H9 (cell line): ENCODE data around the gene CHST8. TPM values are rescaled to one million over a fixed set of nuclear protein-coding genes. Genes with fewer than 3 reads are reported as not detected.

Source experiments
- DNase-seq: peaks from one replicate; pipeline ENCODE4 v3.0.0-alpha.2; 2017
- H2AFZ ChIP-seq: one replicate; pipeline ENCODE4 v1.6.1; 2013; ENCODE audit warnings: mild to moderate bottlenecking, low read length, control low read depth, moderate library complexity
- H2AK5ac ChIP-seq: 2 replicates; pipeline ENCODE4 v1.6.1; 2013; ENCODE audit warnings: low read length, control low read depth, mixed read lengths; ENCODE audit not compliant: insufficient read length
- H2BK120ac ChIP-seq: one replicate; pipeline ENCODE4 v1.6.1; 2013; ENCODE audit warnings: low read depth, mild to moderate bottlenecking, low read length, control low read depth, inconsistent platforms; ENCODE audit not compliant: poor library complexity, severe bottlenecking
- H2BK12ac ChIP-seq: 2 replicates; pipeline ENCODE4 v1.6.1; 2013; ENCODE audit warnings: low read length, control low read depth, mixed read lengths, low read depth; ENCODE audit not compliant: insufficient read length
- H2BK15ac ChIP-seq: 2 replicates; pipeline ENCODE4 v1.6.1; 2013; ENCODE audit warnings: low read depth, low read length, control low read depth
- H2BK20ac ChIP-seq: one replicate; pipeline ENCODE4 v1.6.1; 2013; ENCODE audit warnings: low read depth, mild to moderate bottlenecking, low read length, control low read depth, inconsistent platforms; ENCODE audit not compliant: poor library complexity, severe bottlenecking
- H2BK5ac ChIP-seq: 2 replicates; pipeline ENCODE4 v1.6.1; 2013; ENCODE audit warnings: low read length, control low read depth, mixed read lengths; ENCODE audit not compliant: insufficient read length
- H3K14ac ChIP-seq: 2 replicates; pipeline ENCODE4 v1.6.1; 2013; ENCODE audit warnings: low read length, control low read depth; ENCODE audit not compliant: insufficient read depth
- H3K18ac ChIP-seq: 2 replicates; pipeline ENCODE4 v1.6.1; 2013; ENCODE audit warnings: low read depth, mild to moderate bottlenecking, mixed read lengths, low read length, control low read depth; ENCODE audit not compliant: insufficient read length
- H3K23ac ChIP-seq: 2 replicates; pipeline ENCODE4 v1.6.1; 2013; ENCODE audit warnings: low read length, control low read depth, mixed read lengths, low read depth; ENCODE audit not compliant: insufficient read length
- H3K23me2 ChIP-seq: 2 replicates; pipeline ENCODE4 v1.6.1; 2013; ENCODE audit warnings: low read depth, mild to moderate bottlenecking, mixed read lengths, low read length, control low read depth; ENCODE audit not compliant: insufficient read length, poor library complexity, severe bottlenecking
- H3K27ac ChIP-seq: 2 replicates; pipeline ENCODE4 v1.5.1; 2013; ENCODE audit warnings: low read length, control low read depth, mixed read lengths, low read depth; ENCODE audit not compliant: insufficient read length
- H3K27me3 ChIP-seq: 2 replicates; pipeline ENCODE4 v1.6.1; 2013; ENCODE audit warnings: low read length, control low read depth, inconsistent platforms; ENCODE audit not compliant: insufficient read depth
- H3K4ac ChIP-seq: 2 replicates; pipeline ENCODE4 v1.6.1; 2013; ENCODE audit warnings: low read depth, mild to moderate bottlenecking, control low read depth, inconsistent platforms, low read length, moderate library complexity
- H3K4me1 ChIP-seq: 2 replicates; pipeline ENCODE4 v1.6.1; 2013; ENCODE audit warnings: low read length, control low read depth, inconsistent platforms; ENCODE audit not compliant: insufficient read depth
- H3K4me2 ChIP-seq: 2 replicates; pipeline ENCODE4 v1.6.1; 2013; ENCODE audit warnings: low read length, control low read depth, mixed read lengths; ENCODE audit not compliant: insufficient read length, insufficient read depth
- H3K56ac ChIP-seq: 2 replicates; pipeline ENCODE4 v1.6.1; 2013; ENCODE audit warnings: low read depth, mild to moderate bottlenecking, mixed read lengths, low read length, control low read depth; ENCODE audit not compliant: insufficient read length
- H3K79me1 ChIP-seq: 2 replicates; pipeline ENCODE4 v1.6.1; 2013; ENCODE audit warnings: low read depth, mild to moderate bottlenecking, moderate library complexity, low read length, control low read depth, inconsistent platforms; ENCODE audit not compliant: insufficient read depth, poor library complexity, severe bottlenecking
- H3K79me2 ChIP-seq: 2 replicates; pipeline ENCODE4 v1.6.1; 2013; ENCODE audit warnings: low read length, control low read depth, inconsistent platforms; ENCODE audit not compliant: insufficient read depth
- H3K9ac ChIP-seq: 2 replicates; pipeline ENCODE4 v1.6.1; 2013; ENCODE audit warnings: low read length, control low read depth, mixed read lengths; ENCODE audit not compliant: insufficient read length; ENCODE audit errors: extremely low read depth
- H3K9me3 ChIP-seq: one replicate; pipeline ENCODE4 v1.6.1; 2013; ENCODE audit warnings: low read depth, low read length, inconsistent platforms; ENCODE audit not compliant: control insufficient read depth
- H3T11ph ChIP-seq: one replicate; pipeline ENCODE4 v1.6.1; 2013; ENCODE audit warnings: mild to moderate bottlenecking, low read length, control low read depth, inconsistent platforms
- H4K20me1 ChIP-seq: one replicate; pipeline ENCODE4 v1.6.1; 2013; ENCODE audit not compliant: control insufficient read depth, insufficient read length, insufficient read depth
- H4K5ac ChIP-seq: 2 replicates; pipeline ENCODE4 v1.6.1; 2013; ENCODE audit warnings: low read depth, mild to moderate bottlenecking, mixed read lengths, low read length, control low read depth; ENCODE audit not compliant: insufficient read length
- H4K8ac ChIP-seq: replicated peaks from 2 replicates; pipeline ENCODE4 v1.6.1; 2013; ENCODE audit warnings: low read length, control low read depth, mixed read lengths, low read depth; ENCODE audit not compliant: insufficient read length
- H4K91ac ChIP-seq: 2 replicates; pipeline ENCODE4 v1.6.1; 2013; ENCODE audit warnings: low read depth, mild to moderate bottlenecking, moderate library complexity, mixed read lengths, low read length, control low read depth; ENCODE audit not compliant: insufficient read length
- H3K27ac Mint-ChIP-seq, 3 experiments: 2 replicates in 2 of 3; 3 replicates in 1 of 3; pipeline ENCODE4 v1.8.0; 2020 to 2021; ENCODE audit warnings: mixed read lengths in 3 of 3, mild to moderate bottlenecking in 1 of 3, moderate library complexity in 1 of 3
- H3K27me3 Mint-ChIP-seq: 2 replicates; pipeline ENCODE4 v1.8.0; 2021; ENCODE audit warnings: low read depth, mild to moderate bottlenecking, moderate library complexity, mixed read lengths
- H3K36me3 Mint-ChIP-seq, 3 experiments: 2 replicates in 2 of 3; 3 replicates in 1 of 3; pipeline ENCODE4 v1.8.0; 2020 to 2021; ENCODE audit warnings: low read depth in 3 of 3, mixed read lengths in 3 of 3; ENCODE audit not compliant: insufficient read depth in 1 of 3
- H3K4me1 Mint-ChIP-seq, 2 experiments: 2 replicates each; pipeline ENCODE4 v1.8.0; 2020; ENCODE audit warnings: mixed read lengths in 2 of 2
- H3K4me3 Mint-ChIP-seq, 2 experiments: 2 replicates in 1 of 2; 3 replicates in 1 of 2; pipeline ENCODE4 v1.8.0; 2020 to 2021; ENCODE audit warnings: mild to moderate bottlenecking in 2 of 2, mixed read lengths in 2 of 2, moderate library complexity in 1 of 2
- H3K9me3 Mint-ChIP-seq, 2 experiments: 2 replicates in 1 of 2; 3 replicates in 1 of 2; pipeline ENCODE4 v1.8.0; 2020; ENCODE audit warnings: mild to moderate bottlenecking in 2 of 2, mixed read lengths in 2 of 2, moderate library complexity in 1 of 2
- CTCF ChIP-seq: fragments of 200-600 bp; sonication (generic); conservative IDR thresholded peaks from 3 replicates; pipeline ENCODE4 v1.8.0; 2021; ENCODE audit warnings: antibody characterized with exemption, mild to moderate bottlenecking
- WGBS: extraction: QIAGEN DNeasy Blood & Tissue Kit; methylation state at CpG from one replicate; pipeline ENCODE4 v1.1.7; 2013; ENCODE audit warnings: missing lambda C conversion rate, low lambda C conversion rate, mixed read lengths; ENCODE audit not compliant: insufficient read length; ENCODE audit errors: extremely low coverage; 5-methylcytosine and 5-hydroxymethylcytosine counted together
- total RNA-seq: library from RNA; stranded (reverse); gene quantifications from 2 replicates; pipeline ENCODE4 v1.2.1, GENCODE V29; 2021

The CHST8 gene
- total RNA-seq, 1 experiment from 2014 or later: 5.1 TPM

- H3K27ac Mint-ChIP-seq: peak overlapping the region in 2 of 3 experiments; percentile 2 to 44; a peak in 3 of 7 replicates
Observed at GRCh38 chr19:33805840-33806433, 184.2 kb downstream of the CHST8 start.

More at GRCh38 chr19:33805840-33806433, 184.2 kb downstream of the CHST8 start:
- no peaks in the 10 kb centered on the region for H3K27me3 Mint-ChIP-seq
- Histone ChIP-seq H3K4ac (no peak overlapping the region), H4K20me1 (peaks cover 2% of the 10 kb centered on the region), H2BK15ac (no peak overlapping the region), H3K4me2 (no peak overlapping the region), H4K5ac (no peak overlapping the region), H3K14ac (no peak overlapping the region), H2BK5ac (no peak overlapping the region), H3K9ac (no peak overlapping the region), H3K27me3 (no peaks in the 10 kb centered on the region), H2AFZ (no peak overlapping the region), H3K4me1 (no peaks in the 10 kb centered on the region), H3K23me2 (no peaks in the 10 kb centered on the region), H4K91ac (no peak overlapping the region), H2AK5ac (no peak overlapping the region), H3K18ac (no peak overlapping the region), H3K79me2 (no peaks in the 10 kb centered on the region), H3K79me1 (no peaks in the 10 kb centered on the region), H3K9me3 (no peaks in the 10 kb centered on the region), H2BK20ac (no peak overlapping the region), H3K56ac (no peak overlapping the region), H2BK120ac (no peak overlapping the region), H3T11ph (no peak overlapping the region), H3K23ac (no peak overlapping the region), H4K8ac (no peak overlapping the region), H3K27ac (no peak overlapping the region), H2BK12ac (no peak overlapping the region)
- no peak overlapping the region for H3K4me3 Mint-ChIP-seq
- H3K36me3 Mint-ChIP-seq: peaks cover 29 to 88% (median 72%) of the 10 kb centered on the region in 3 experiments
- TF ChIP-seq CTCF: no peak
- DNase-seq: no peak
- peaks cover 0 to 5% of the 10 kb centered on the region in 2 experiments; a peak in 1 of 4 replicates for H3K4me1 Mint-ChIP-seq
- no CpG with 5 or more reads among the region's 9 CpGs for WGBS
- no peaks in the 10 kb centered on the region for H3K9me3 Mint-ChIP-seq
